IMR-90 (cell line): ENCODE measurements around the gene SLC26A4. TPM values are rescaled to one million over a fixed set of nuclear protein-coding genes. Genes with fewer than 3 reads are reported as not detected.

ENCODE experiments used
- ATAC-seq: fragments of 200-7000 bp; cut with Tn5 transposase; 2 replicates; pipeline ENCODE4 v1.9.1; 2020; ENCODE audit warnings: low read depth, mild to moderate bottlenecking, moderate library complexity
- BruUV-seq: library from RNA; stranded (reverse); fragments of 400-500 nt; replicated peaks from 2 replicates; lab custom pipeline; 2021; lab: Mats Ljungman, UMichigan
- CTCF ChIA-PET: fragments of 300-600 bp; formaldehyde crosslinking; extraction: SDS; loops from one replicate; lab custom pipeline; 2021; ENCODE audit warnings: antibody characterized with exemption; lab: Yijun Ruan, JAX
- POLR2A ChIA-PET: fragments of 300-600 bp; sonication (Branson Sonifier 250); formaldehyde crosslinking; loops from one replicate; lab custom pipeline; 2022; ENCODE audit warnings: antibody characterized with exemption; ENCODE audit not compliant: unreplicated experiment; lab: Charles Lee
- DNase-seq: peaks from one replicate; pipeline ENCODE4 v3.0.0; 2013
- H2AFZ ChIP-seq: replicated peaks from 2 replicates; pipeline ENCODE3; 2013; ENCODE audit warnings: low read length, mild to moderate bottlenecking; ENCODE audit not compliant: poor library complexity
- H2AK5ac ChIP-seq: 2 replicates; pipeline ENCODE4 v1.6.1; 2013; ENCODE audit warnings: low read depth, low read length, inconsistent platforms
- H2AK9ac ChIP-seq: replicated peaks from 2 replicates; pipeline ENCODE3; 2013; ENCODE audit warnings: mild to moderate bottlenecking, low read depth, low read length, moderate library complexity; ENCODE audit not compliant: poor library complexity
- H2BK120ac ChIP-seq: 2 replicates; pipeline ENCODE4 v1.6.1; 2013; ENCODE audit warnings: low read depth, low read length, inconsistent platforms
- H2BK15ac ChIP-seq: 3 replicates; pipeline ENCODE4 v1.6.1; 2013; ENCODE audit warnings: low read depth, low read length, inconsistent platforms
- H2BK20ac ChIP-seq: 2 replicates; pipeline ENCODE4 v1.6.1; 2013; ENCODE audit warnings: low read depth, mild to moderate bottlenecking, inconsistent platforms, low read length, moderate library complexity
- H2BK5ac ChIP-seq: 2 replicates; pipeline ENCODE4 v1.6.1; 2013; ENCODE audit warnings: mild to moderate bottlenecking, low read depth, low read length, inconsistent platforms; ENCODE audit not compliant: poor library complexity, severe bottlenecking
- H3K14ac ChIP-seq: replicated peaks from 2 replicates; pipeline ENCODE4 v1.6.1; 2013; ENCODE audit warnings: low read depth, low read length, inconsistent platforms
- H3K18ac ChIP-seq: 2 replicates; pipeline ENCODE4 v1.6.1; 2013; ENCODE audit warnings: low read depth, low read length, control low read depth
- H3K23ac ChIP-seq: 2 replicates; pipeline ENCODE4 v1.6.1; 2013; ENCODE audit warnings: low read depth, low read length, inconsistent platforms
- H3K27ac ChIP-seq: 2 replicates; pipeline ENCODE4 v1.5.1; 2013; ENCODE audit warnings: mild to moderate bottlenecking, control low read depth, low read length; ENCODE audit not compliant: insufficient read depth
- H3K27me3 ChIP-seq: 2 replicates; pipeline ENCODE4 v1.6.1; 2013; ENCODE audit warnings: low read length; ENCODE audit not compliant: control insufficient read depth, insufficient read depth
- H3K36me3 ChIP-seq: 2 replicates; pipeline ENCODE4 v1.6.1; 2013; ENCODE audit warnings: low read length, mixed read lengths; ENCODE audit not compliant: control insufficient read depth, insufficient read depth
- H3K4ac ChIP-seq: 2 replicates; pipeline ENCODE4 v1.6.1; 2013; ENCODE audit warnings: low read depth, low read length, inconsistent platforms
- H3K4me1 ChIP-seq: 2 replicates; pipeline ENCODE4 v1.6.1; 2013; ENCODE audit warnings: low read length, mixed read lengths; ENCODE audit not compliant: control insufficient read depth, insufficient read depth
- H3K4me2 ChIP-seq: 2 replicates; pipeline ENCODE4 v1.6.1; 2013; ENCODE audit warnings: low read depth, mild to moderate bottlenecking, control low read depth, low read length, moderate library complexity
- H3K4me3 ChIP-seq: 2 replicates; pipeline ENCODE4 v1.5.1; 2013; ENCODE audit warnings: low read depth, mild to moderate bottlenecking, control low read depth, low read length, moderate library complexity; ENCODE audit not compliant: insufficient read depth
- H3K56ac ChIP-seq: 2 replicates; pipeline ENCODE4 v1.6.1; 2013; ENCODE audit warnings: low read length, inconsistent platforms; ENCODE audit not compliant: insufficient read depth; ENCODE audit errors: extremely low read depth
- H3K79me1 ChIP-seq, 2 experiments: 2 replicates each; pipeline ENCODE4 v1.6.1; 2013; ENCODE audit warnings: low read length in 2 of 2, inconsistent platforms in 1 of 2, low read depth in 1 of 2
- H3K9ac ChIP-seq: 2 replicates; pipeline ENCODE4 v1.6.1; 2013; ENCODE audit warnings: low read depth, low read length, control low read depth
- H3K9me1 ChIP-seq: 2 replicates; pipeline ENCODE4 v1.6.1; 2013; ENCODE audit warnings: low read length, inconsistent platforms; ENCODE audit not compliant: insufficient read depth
- H3K9me3 ChIP-seq: 2 replicates; pipeline ENCODE4 v1.6.1; 2013; ENCODE audit warnings: low read length; ENCODE audit not compliant: control insufficient read depth, insufficient read depth
- H4K20me1 ChIP-seq: 2 replicates; pipeline ENCODE4 v1.6.1; 2013; ENCODE audit warnings: low read length, inconsistent platforms; ENCODE audit not compliant: insufficient read depth
- H4K5ac ChIP-seq: 2 replicates; pipeline ENCODE4 v1.6.1; 2013; ENCODE audit warnings: mild to moderate bottlenecking, low read depth, low read length, control low read depth
- H4K8ac ChIP-seq, 2 experiments: 2 replicates each; pipeline ENCODE4 v1.6.1; 2013; ENCODE audit warnings: low read depth in 2 of 2, low read length in 2 of 2, control low read depth in 1 of 2, inconsistent platforms in 1 of 2
- H4K91ac ChIP-seq: 2 replicates; pipeline ENCODE4 v1.6.1; 2013; ENCODE audit warnings: low read depth, low read length, inconsistent platforms; ENCODE audit not compliant: insufficient read depth
- BHLHE40 ChIP-seq: fragments of 150-350 bp; IDR thresholded peaks from 2 replicates; pipeline ENCODE4 v1.6.1; 2016; ENCODE audit warnings: mild to moderate bottlenecking, low read depth, low read length
- CEBPB ChIP-seq: IDR thresholded peaks from 2 replicates; pipeline ENCODE4 v1.6.1; 2012; ENCODE audit warnings: low read depth, low read length, improper control_type of control experiment
- CHD1 ChIP-seq: IDR thresholded peaks from 2 replicates; pipeline ENCODE4 v1.6.1; 2012; ENCODE audit warnings: low read depth, low read length, improper control_type of control experiment
- CTCF ChIP-seq: conservative IDR thresholded peaks from 2 replicates; pipeline ENCODE4 v1.5.1; 2012; ENCODE audit warnings: mild to moderate bottlenecking, low read depth, low read length, improper control_type of control experiment
- ELK1 ChIP-seq: fragments of 150-350 bp; IDR thresholded peaks from 2 replicates; pipeline ENCODE4 v1.6.1; 2016; ENCODE audit warnings: low read depth, mild to moderate bottlenecking, low read length, moderate library complexity, borderline replicate concordance
- FOS ChIP-seq: fragments of 150-350 bp; IDR thresholded peaks from 2 replicates; pipeline ENCODE4 v1.6.1; 2016; ENCODE audit warnings: low read depth, low read length
- MAFK ChIP-seq: IDR thresholded peaks from 2 replicates; pipeline ENCODE4 v1.6.1; 2012; ENCODE audit warnings: low read depth, low read length, improper control_type of control experiment
- MAZ ChIP-seq: IDR thresholded peaks from 2 replicates; pipeline ENCODE4 v1.6.1; 2012; ENCODE audit warnings: low read depth, mild to moderate bottlenecking, low read length, improper control_type of control experiment, moderate library complexity, borderline replicate concordance
- MXI1 ChIP-seq: IDR thresholded peaks from 2 replicates; pipeline ENCODE4 v1.6.1; 2012; ENCODE audit warnings: low read depth, mild to moderate bottlenecking, low read length, moderate library complexity, borderline replicate concordance
- NFE2L2 ChIP-seq: fragments of 150-350 bp; IDR thresholded peaks from 2 replicates; pipeline ENCODE4 v1.6.1; 2016; ENCODE audit warnings: low read depth, mild to moderate bottlenecking, low read length
- POLR2A ChIP-seq: IDR thresholded peaks from 2 replicates; pipeline ENCODE4 v1.6.1; 2012; ENCODE audit warnings: mild to moderate bottlenecking, low read depth, low read length
- RAD21 ChIP-seq: IDR thresholded peaks from 2 replicates; pipeline ENCODE4 v1.6.1; 2012; ENCODE audit warnings: low read length, improper control_type of control experiment
- RCOR1 ChIP-seq: IDR thresholded peaks from 2 replicates; pipeline ENCODE4 v1.6.1; 2012; ENCODE audit warnings: mild to moderate bottlenecking, low read length, improper control_type of control experiment; ENCODE audit not compliant: insufficient replicate concordance
- USF2 ChIP-seq: fragments of 150-350 bp; IDR thresholded peaks from 2 replicates; pipeline ENCODE4 v1.6.1; 2017; ENCODE audit warnings: mild to moderate bottlenecking, antibody characterized with exemption, low read length, low read depth
- WGBS, 2 experiments: methylation state at CpG; one replicate each; pipeline versions ENCODE4 v1.1.5 to v1.1.7; 2013; ENCODE audit warnings: missing lambda C conversion rate in 2 of 2; ENCODE audit not compliant: insufficient read length in 1 of 2; ENCODE audit errors: extremely low coverage in 2 of 2; 5-methylcytosine and 5-hydroxymethylcytosine counted together
- dilution Hi-C: fragments of 300-500 bp; cut with HindIII; formaldehyde crosslinking; loops from one replicate; pipeline ENCODE4 v1.14.3; 2018; ENCODE audit warnings: low sequenced_read_pairs; ENCODE audit not compliant: unreplicated experiment
- in situ Hi-C: fragments of 300-500 bp; cut with MboI; formaldehyde crosslinking; loops from 3 replicates; pipeline ENCODE4 v1.14.3; 2019; ENCODE audit warnings: low sequenced_read_pairs, inconsistent platforms, mixed read lengths
- intact Hi-C: fragments of 100-400 bp; cut with micrococcal nuclease; formaldehyde crosslinking; loops from 2 replicates; pipeline ENCODE4 v1.10.0; 2022
- polyA plus RNA-seq, 3 experiments: library from polyadenylated mRNA; depleted of rRNA; stranded (reverse); fragments of >200 nt; gene quantifications; 2 replicates each; pipeline ENCODE4 v1.2.3, GENCODE V29; 2012; ENCODE audit warnings: low replicate concordance in 1 of 3
- total RNA-seq: library from RNA; depleted of rRNA; stranded (reverse); fragments of >200 nt; gene quantifications from 2 replicates; pipeline ENCODE4 v1.2.3, GENCODE V29; 2012

Gene SLC26A4
- total and polyA plus RNA-seq, 2 of the 4 experiments (the other 2 are of a cell fraction) = 0.09 to 1.1 TPM

- ChIA-PET CTCF (no interaction called here), POLR2A (no interaction called here)
- no peak overlapping the region for H4K5ac ChIP-seq
- no peaks in the 10 kb centered on the region for H3K79me1 ChIP-seq
- H3K36me3 ChIP-seq = no peaks in the 10 kb centered on the region
- no peak overlapping the region for H2BK20ac ChIP-seq
- dilution Hi-C loops (no loop called here), intact Hi-C loops (no loop called here), in situ Hi-C loops (no loop called here)
- no peak overlapping the region for H3K4me2 ChIP-seq
- DNase-seq (no peak), ATAC-seq (no peak)
- H3K27ac ChIP-seq = no peak overlapping the region
- H4K91ac ChIP-seq = no peak overlapping the region
- WGBS, 2 experiments = no CpG with 5 or more reads among the region's 1 CpG
- H2AK9ac ChIP-seq = no peak overlapping the region
- H3K56ac ChIP-seq = no peak overlapping the region
- H2AK5ac ChIP-seq = no peak overlapping the region
- H2BK5ac ChIP-seq = no peak overlapping the region
- H4K8ac ChIP-seq = no peak overlapping the region
- no peak overlapping the region for H2BK120ac ChIP-seq
- no peak for TF ChIP-seq FOS
- no peak for TF ChIP-seq NFE2L2
- no peak for TF ChIP-seq MXI1
- no peak for TF ChIP-seq CHD1
- no peak for TF ChIP-seq POLR2A
- TF ChIP-seq USF2 = no peak
- no peak for TF ChIP-seq RAD21
- TF ChIP-seq ELK1 = no peak
- no peak for TF ChIP-seq RCOR1
- TF ChIP-seq CEBPB = no peak
- TF ChIP-seq BHLHE40 = no peak
- no peak for TF ChIP-seq CTCF
- no peak for TF ChIP-seq MAFK
- no peak for TF ChIP-seq MAZ
- no TSS peak for BruUV-seq
- H3K9me1 ChIP-seq = no peaks in the 10 kb centered on the region
- no peak overlapping the region for H3K23ac ChIP-seq
- no peak overlapping the region for H3K4me3 ChIP-seq
- no peak overlapping the region for H2BK15ac ChIP-seq
- H3K27me3 ChIP-seq = peaks cover 19% of the 10 kb centered on the region
- no peaks in the 10 kb centered on the region for H3K9me3 ChIP-seq
- H2AFZ ChIP-seq = no peak overlapping the region
- no peak overlapping the region for H3K14ac ChIP-seq
- no peaks in the 10 kb centered on the region for H3K4me1 ChIP-seq
- no peak overlapping the region for H3K4ac ChIP-seq
- no peak overlapping the region for H3K18ac ChIP-seq
- H3K9ac ChIP-seq = no peak overlapping the region
- no peaks in the 10 kb centered on the region for H4K20me1 ChIP-seq
These were observed 6.2 kb downstream of the SLC26A4 start for GRCh38 chr7:107666790-107667189.
